B cell (primary cell): ENCODE results near the gene RAB7B. TPM values are rescaled to one million over a fixed set of nuclear protein-coding genes. Genes with fewer than 3 reads are reported as not detected.

Experiments used
- ATAC-seq: fragments of 200-7000 bp; cut with Tn5 transposase; one replicate; pipeline ENCODE4 v1.10.0; 2021; ENCODE audit warnings: low read depth, mild to moderate bottlenecking, moderate number of reproducible peaks, moderate library complexity
- CTCF ChIA-PET: fragments of 350-600 bp; sonication (Branson Sonifier 250); formaldehyde crosslinking; loops from one replicate; lab custom pipeline; 2021; ENCODE audit warnings: antibody characterized with exemption, inconsistent platforms; lab: Charles Lee
- POLR2A ChIA-PET: fragments of 350-600 bp; sonication (Branson Sonifier 250); formaldehyde crosslinking; loops from one replicate; lab custom pipeline; 2021; ENCODE audit warnings: antibody characterized with exemption; lab: Charles Lee
- DNase-seq: peaks from one replicate; pipeline ENCODE4 v3.0.0; 2013
- H2AFZ ChIP-seq: 2 replicates; pipeline ENCODE4 v1.6.1; 2012; ENCODE audit warnings: mild to moderate bottlenecking, low read depth, low read length; ENCODE audit not compliant: insufficient read depth, poor library complexity, severe bottlenecking
- H3K27ac ChIP-seq, 2 donors: 1 replicate in 1 of 2; 2 replicates in 1 of 2; pipeline ENCODE4 v1.5.1; 2012 to 2013; ENCODE audit warnings: low read length in 2 of 2, mild to moderate bottlenecking in 2 of 2, moderate library complexity in 1 of 2
- H3K27me3 ChIP-seq, 4 experiments: fragments of 200-600 bp in 1 of 4; sonication (generic) in 1 of 4; replicated peaks in 1 of 4; 1 replicate in 2 of 4; 2 replicates in 2 of 4; pipeline versions ENCODE4 v1.6.1 to v1.7.0; 2013 to 2016; ENCODE audit warnings: low read length in 3 of 4, mild to moderate bottlenecking in 2 of 4, mixed read lengths in 1 of 4, moderate library complexity in 1 of 4; ENCODE audit not compliant: insufficient read depth in 4 of 4, control insufficient read depth in 3 of 4; ENCODE audit errors: control extremely low read depth in 1 of 4
- H3K36me3 ChIP-seq, 2 experiments: replicated peaks in 1 of 2; 1 replicate in 1 of 2; 2 replicates in 1 of 2; pipeline versions ENCODE4 v1.6.1 to v1.7.1; 2013; ENCODE audit warnings: low read length in 1 of 2; ENCODE audit not compliant: insufficient read depth in 2 of 2, control insufficient read depth in 1 of 2; ENCODE audit errors: control extremely low read depth in 1 of 2, extremely low read depth in 1 of 2
- H3K4me1 ChIP-seq, 2 donors: fragments of 200-600 bp in 1 of 2; sonication (generic) in 1 of 2; 1 replicate in 1 of 2; 2 replicates in 1 of 2; pipeline versions ENCODE4 v1.5.1 to v1.6.1; 2013 to 2017; ENCODE audit warnings: low read length in 2 of 2; ENCODE audit not compliant: control insufficient read depth in 2 of 2, insufficient read depth in 2 of 2
- H3K4me2 ChIP-seq: replicated peaks from 2 replicates; pipeline ENCODE3; 2012; ENCODE audit warnings: mild to moderate bottlenecking, low read depth, low read length; ENCODE audit not compliant: poor library complexity, severe bottlenecking
- H3K4me3 ChIP-seq, 5 experiments: fragments of 200-600 bp in 1 of 5; sonication (generic) in 1 of 5; 1 replicate in 3 of 5; 2 replicates in 2 of 5; pipeline versions ENCODE4 v1.5.1 to v1.7.0; 2011 to 2016; ENCODE audit warnings: low read length in 4 of 5, mild to moderate bottlenecking in 4 of 5, low read depth in 2 of 5, control low read depth in 1 of 5, moderate library complexity in 1 of 5; ENCODE audit not compliant: insufficient read depth in 1 of 5; ENCODE audit errors: control extremely low read depth in 1 of 5, extremely low read depth in 1 of 5
- H3K79me2 ChIP-seq: fragments of 200-600 bp; sonication (generic); one replicate; pipeline ENCODE4 v1.6.0; 2016; ENCODE audit warnings: low read length; ENCODE audit not compliant: control insufficient read depth, insufficient read depth
- H3K9ac ChIP-seq: fragments of 200-600 bp; sonication (generic); 2 replicates; pipeline ENCODE4 v1.6.1; 2017; ENCODE audit warnings: mild to moderate bottlenecking, low read length, moderate library complexity
- H3K9me3 ChIP-seq, 3 donors: one replicate each; pipeline versions ENCODE4 v1.6.1 to v1.7.1; 2013; ENCODE audit warnings: low read length in 2 of 3; ENCODE audit not compliant: control insufficient read depth in 2 of 3, insufficient read depth in 1 of 3; ENCODE audit errors: control extremely low read depth in 1 of 3
- H4K20me1 ChIP-seq: 2 replicates; pipeline ENCODE4 v1.6.0; 2012; ENCODE audit warnings: mild to moderate bottlenecking, low read length; ENCODE audit not compliant: insufficient read depth, control insufficient read depth, poor library complexity, severe bottlenecking
- H3K27ac Mint-ChIP-seq: one replicate; pipeline ENCODE4 v1.8.0; 2021; ENCODE audit warnings: mixed read lengths
- H3K27me3 Mint-ChIP-seq: one replicate; pipeline ENCODE4 v1.8.0; 2021; ENCODE audit warnings: mixed read lengths
- H3K4me1 Mint-ChIP-seq: one replicate; pipeline ENCODE4 v1.8.0; 2021; ENCODE audit warnings: mixed read lengths
- H3K4me3 Mint-ChIP-seq: one replicate; pipeline ENCODE4 v1.8.0; 2021; ENCODE audit warnings: mixed read lengths
- H3K9me3 Mint-ChIP-seq: one replicate; pipeline ENCODE4 v1.8.0; 2022; ENCODE audit warnings: mixed read lengths; ENCODE audit not compliant: insufficient read depth
- CTCF ChIP-seq: fragments of 200-600 bp; IDR thresholded peaks from one replicate; pipeline ENCODE4 v1.8.0; 2022; ENCODE audit warnings: antibody characterized with exemption, mild to moderate bottlenecking
- EZH2 ChIP-seq: IDR thresholded peaks from 2 replicates; pipeline ENCODE4 v1.6.1; 2012; ENCODE audit warnings: borderline replicate concordance, low read depth, mild to moderate bottlenecking, moderate library complexity, low read length; ENCODE audit not compliant: insufficient read depth, poor library complexity, severe bottlenecking
- WGBS: methylation state at CpG from one replicate; pipeline ENCODE4 v1.1.5; 2013; ENCODE audit warnings: missing lambda C conversion rate; ENCODE audit not compliant: insufficient coverage; 5-methylcytosine and 5-hydroxymethylcytosine counted together
- intact Hi-C: fragments of 100-400 bp; cut with micrococcal nuclease; formaldehyde crosslinking; loops from one replicate; pipeline ENCODE4 v1.10.0; 2022
- polyA plus RNA-seq: library from polyadenylated mRNA; depleted of rRNA; stranded (reverse); fragments of >200 nt; gene quantifications from 2 replicates; pipeline ENCODE4 v1.2.3, GENCODE V29; 2012
- total RNA-seq, 2 donors: library from RNA; stranded (reverse); fragments of 120-200 nt in 1 of 2; gene quantifications; 1 replicate in 1 of 2; 2 replicates in 1 of 2; pipeline versions ENCODE4 v1.2.3 to v1.2.4, GENCODE V29; 2013 to 2022

RAB7B gene
- total and polyA plus RNA-seq, 2 donors (not counting 1 experiment from before 2014, with no cell fraction given) = not detected

- Histone ChIP-seq H3K4me2 (peak overlapping the region; percentile 54), H3K27ac (peak overlapping the region; percentile 72 to 82), H2AFZ (peak overlapping the region; percentile 42), H4K20me1 (no peaks in the 10 kb centered on the region), H3K27me3 (no peaks in the 10 kb centered on the region), H3K79me2 (peaks cover 64% of the 10 kb centered on the region), H3K36me3 (no peaks in the 10 kb centered on the region), H3K4me1 (peaks cover 75 to 77% of the 10 kb centered on the region in 2 donors), H3K4me3 (peak overlapping the region in 2 of 5 experiments; percentile 3 to 4), H3K9ac (no peak overlapping the region), H3K9me3 (no peaks in the 10 kb centered on the region)
- peaks cover 71% of the 10 kb centered on the region for H3K4me1 Mint-ChIP-seq
- intact Hi-C loops = loop anchor here (1.0 kb wide), 1 partner anchor 9 kb away; no protein-coding TSS in a partner anchor
- ATAC-seq = peak; percentile 89
- peak overlapping the region; percentile 95 for H3K27ac Mint-ChIP-seq
- H3K4me3 Mint-ChIP-seq = peak overlapping the region; percentile 78
- 2% methylated on average over 4 of the region's 7 CpGs for WGBS
- peak; percentile 81 for DNase-seq
- TF ChIP-seq EZH2 = no peak
- no peak for TF ChIP-seq CTCF
- ChIA-PET CTCF (interaction anchor here (0.7 to 9.1 kb wide), 5 partner anchors 10 to 64 kb away, joined by 3 to 122 read pairs (median 13); no protein-coding TSS in a partner anchor), POLR2A (interaction anchor here (0.7 to 2.1 kb wide), 3 partner anchors 9 to 1011 kb away, joined by 3 to 8 read pairs (median 4); no protein-coding TSS in a partner anchor)
- no peaks in the 10 kb centered on the region for H3K27me3 Mint-ChIP-seq
- H3K9me3 Mint-ChIP-seq = no peaks in the 10 kb centered on the region
Measured at GRCh38 chr1:206041640-206042039, 38.4 kb upstream of the RAB7B start.

- Histone ChIP-seq H3K27me3 (no peaks in the 10 kb centered on the region), H3K36me3 (no peaks in the 10 kb centered on the region), H2AFZ (peak overlapping the region; percentile 19), H3K4me1 (peaks cover 84 to 86% of the 10 kb centered on the region in 2 donors), H3K9me3 (no peaks in the 10 kb centered on the region), H3K9ac (no peak overlapping the region), H3K4me2 (peak overlapping the region; percentile 54), H3K79me2 (peaks cover 69% of the 10 kb centered on the region), H3K4me3 (no peak overlapping the region), H4K20me1 (no peaks in the 10 kb centered on the region), H3K27ac (peak overlapping the region; percentile 38 to 82)
- Mint-ChIP-seq H3K27me3 (no peaks in the 10 kb centered on the region), H3K27ac (peak overlapping the region; percentile 95), H3K4me3 (peak overlapping the region; percentile 46), H3K9me3 (no peaks in the 10 kb centered on the region), H3K4me1 (peaks cover 74% of the 10 kb centered on the region)
- intact Hi-C loops = no loop called here
- ATAC-seq = no peak
- 100% methylated on average over 1 of the region's 5 CpGs for WGBS
- POLR2A ChIA-PET = interaction anchor here (0.7 to 1.2 kb wide), 3 partner anchors 12 to 228 kb away, joined by 3 to 6 read pairs (median 5); no protein-coding TSS in a partner anchor
- TF ChIP-seq EZH2 (no peak), CTCF (no peak)
- CTCF ChIA-PET = interaction anchor here (0.7 to 2.3 kb wide), 5 partner anchors 9 to 66 kb away, joined by 3 to 14 read pairs (median 4); no protein-coding TSS in a partner anchor
- DNase-seq = no peak
Measured at GRCh38 chr1:206040328-206040727, 37.1 kb upstream of the RAB7B start.
